GM21576 (cell line): ENCODE data around the gene KRT76.
"Not testable (repeated sequence)": the region's sequence is repeated elsewhere in the genome, so short reads cannot be mapped to it uniquely, and the experiment has no call there.

Experiments used
- ATAC-seq: cut with Tn5 transposase; IDR thresholded peaks from one replicate; pipeline ENCODE4 v1.9.1; 2021; ENCODE audit warnings: mild to moderate bottlenecking, moderate library complexity; ENCODE audit not compliant: unreplicated experiment

Gene KRT76

DNA sequence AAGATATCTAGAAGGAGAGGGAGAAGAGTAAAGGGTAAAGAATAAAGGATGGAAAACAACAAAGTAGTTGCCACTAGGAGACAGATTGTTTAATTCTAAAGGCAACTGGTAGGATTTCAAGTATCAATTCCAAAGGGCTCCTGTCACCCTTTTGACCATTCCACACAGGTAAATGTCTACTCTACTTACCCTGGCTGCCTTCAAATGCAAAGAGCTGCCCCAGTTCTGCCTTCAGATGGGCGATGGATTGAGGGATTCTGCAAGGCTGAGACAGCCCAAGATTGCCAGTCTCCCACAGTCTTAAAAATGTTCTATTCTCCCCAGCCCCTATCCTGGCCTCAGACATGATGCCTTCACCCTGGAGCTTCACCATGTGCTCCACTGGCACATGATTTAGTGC is 11.4 kb downstream of the KRT76 start:
- ATAC-seq, result no peak

DNA sequence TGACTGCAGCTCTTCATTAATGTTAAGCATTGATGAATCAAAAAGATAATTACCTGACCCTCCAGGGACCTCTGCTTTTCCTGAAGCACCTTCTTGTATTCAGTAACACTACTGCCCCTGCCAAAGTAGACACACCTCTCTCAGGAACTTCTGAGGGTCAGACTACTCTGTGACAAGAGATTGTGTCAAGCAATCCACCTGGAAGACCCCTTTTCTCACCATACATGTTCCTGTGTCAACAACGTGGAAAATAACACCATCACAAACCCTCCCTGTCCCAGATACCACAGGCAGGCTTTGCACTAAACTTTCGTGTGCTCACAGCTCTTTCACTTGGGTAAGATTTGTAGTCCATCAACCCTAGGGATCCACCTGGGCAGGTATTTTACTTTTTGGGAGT is 13.2 kb downstream of the KRT76 start:
- ATAC-seq, result no peak

DNA sequence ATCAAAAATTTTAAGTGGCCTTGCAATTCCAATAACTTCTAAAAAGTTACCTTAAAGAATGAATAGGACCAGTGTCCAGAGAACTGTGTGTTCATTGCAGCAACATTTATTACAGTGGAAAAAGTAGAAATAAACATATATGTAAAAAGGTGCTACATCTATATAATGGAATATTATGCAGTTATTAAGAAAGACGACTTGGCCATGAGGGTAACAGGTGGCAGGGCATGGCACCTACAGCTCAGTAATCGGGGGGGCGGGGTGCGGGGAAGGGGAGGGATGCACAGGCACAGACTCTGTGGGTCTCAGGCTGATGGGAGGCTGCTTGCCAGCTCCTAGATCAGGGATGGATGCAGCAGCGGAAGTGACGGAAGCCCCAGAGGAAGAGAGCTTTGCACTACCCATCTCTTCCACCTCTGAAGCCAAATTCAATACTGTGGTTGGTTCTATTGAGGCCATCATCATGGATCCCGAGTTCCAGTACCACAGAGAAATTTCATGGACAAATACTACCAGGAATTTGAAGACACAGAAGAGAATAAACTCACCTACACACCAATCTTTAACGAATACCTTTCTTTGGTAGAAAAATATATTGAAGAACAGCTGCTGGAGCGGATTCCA is 14.0 kb downstream of the KRT76 start:
- ATAC-seq, result no peak

- ATAC-seq, result no peak
Measured at GRCh38 chr12:52761802-52762201, 15.3 kb downstream of the KRT76 start.

GRCh38 chr12:52761218-52761617 is 15.9 kb downstream of the KRT76 start:
- not testable (repeated sequence) for ATAC-seq

GRCh38 chr12:52760623-52761022 is 16.5 kb downstream of the KRT76 start:
- no peak for ATAC-seq

GRCh38 chr12:52759695-52760094 is 17.4 kb downstream of the KRT76 start:
- no peak for ATAC-seq

GRCh38 chr12:52759218-52759617 is 17.9 kb downstream of the KRT76 start:
- no peak for ATAC-seq

- ATAC-seq, result no peak
Measured at GRCh38 chr12:52757449-52758176, 19.5 kb downstream of the KRT76 start.

DNA sequence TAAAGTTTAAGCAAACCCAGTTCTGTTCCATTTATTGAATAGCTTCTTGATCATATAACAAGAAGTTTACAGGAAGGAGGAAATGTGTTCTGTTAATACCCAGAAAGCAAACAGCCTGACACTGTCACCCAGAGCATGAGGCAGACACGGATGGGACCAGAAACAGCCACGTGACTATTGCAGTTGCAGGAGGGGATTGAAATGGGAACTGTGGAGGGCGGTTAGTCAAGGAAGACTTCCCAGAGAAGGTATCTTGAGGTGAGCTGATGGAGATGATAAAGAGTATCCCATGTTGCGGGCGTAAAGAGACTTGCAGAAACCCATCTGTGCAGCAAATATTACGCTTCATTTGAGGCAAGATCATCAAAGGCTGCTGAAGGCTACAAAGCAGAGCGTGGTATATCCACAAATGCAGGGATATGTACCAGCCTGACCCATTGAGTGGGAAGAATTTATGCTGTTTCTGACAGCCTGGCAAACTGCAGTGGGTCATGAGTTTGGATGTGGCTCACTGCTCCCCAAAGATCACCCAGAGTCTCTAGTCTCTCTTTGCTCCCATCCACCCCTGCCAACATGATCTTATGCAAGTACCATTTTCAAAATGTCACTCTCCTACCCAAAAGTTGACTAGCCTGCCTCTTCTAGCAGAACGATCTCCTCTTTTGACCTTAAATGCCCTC is 20.7 kb downstream of the KRT76 start:
- no peak for ATAC-seq

- no peak for ATAC-seq
Measured at GRCh38 chr12:52755533-52755932, 21.6 kb downstream of the KRT76 start.

DNA sequence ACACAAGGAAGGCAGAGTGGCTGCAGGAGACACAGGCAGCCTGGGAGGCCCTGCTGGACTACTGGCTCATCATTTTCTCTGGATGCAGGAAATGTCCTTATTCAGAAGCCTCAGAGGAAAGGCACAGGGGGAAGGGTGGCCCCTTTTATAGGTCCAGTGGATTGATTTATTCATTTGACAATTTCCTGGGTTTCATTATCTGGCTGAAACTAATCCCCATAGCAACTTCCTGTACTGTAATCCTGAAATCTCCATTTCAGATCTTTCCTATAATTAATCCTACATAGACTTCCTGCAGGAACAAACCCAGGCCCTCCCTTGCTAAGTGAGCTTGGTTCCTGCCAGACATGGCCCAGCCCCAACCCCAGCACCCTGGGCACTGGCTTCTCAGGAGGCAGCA is 23.0 kb downstream of the KRT76 start:
- no peak for ATAC-seq

GRCh38 chr12:52753283-52753682 is 23.9 kb downstream of the KRT76 start:
- ATAC-seq, result no peak

DNA sequence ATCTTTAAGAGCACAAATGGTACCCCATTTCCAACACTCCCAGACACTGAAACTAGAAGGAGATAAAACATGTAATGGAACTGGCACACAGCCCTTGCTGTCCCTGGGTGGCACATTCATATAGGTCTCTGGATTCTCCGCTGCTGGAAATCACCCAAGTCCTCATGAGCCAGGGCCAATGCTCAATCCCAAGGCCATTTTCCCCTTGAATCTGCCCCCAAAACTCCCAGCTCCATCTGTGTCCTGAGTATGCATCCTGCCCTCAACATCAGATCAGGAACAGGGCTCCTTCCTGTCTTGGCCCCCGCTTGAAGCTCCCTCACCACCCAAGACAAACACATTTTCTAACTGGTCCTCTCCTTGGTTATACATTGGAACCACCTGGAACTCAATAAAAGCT is 24.6 kb downstream of the KRT76 start:
- ATAC-seq, result no peak

- ATAC-seq, result no peak
Measured at GRCh38 chr12:52751795-52752194, 25.4 kb downstream of the KRT76 start.

DNA sequence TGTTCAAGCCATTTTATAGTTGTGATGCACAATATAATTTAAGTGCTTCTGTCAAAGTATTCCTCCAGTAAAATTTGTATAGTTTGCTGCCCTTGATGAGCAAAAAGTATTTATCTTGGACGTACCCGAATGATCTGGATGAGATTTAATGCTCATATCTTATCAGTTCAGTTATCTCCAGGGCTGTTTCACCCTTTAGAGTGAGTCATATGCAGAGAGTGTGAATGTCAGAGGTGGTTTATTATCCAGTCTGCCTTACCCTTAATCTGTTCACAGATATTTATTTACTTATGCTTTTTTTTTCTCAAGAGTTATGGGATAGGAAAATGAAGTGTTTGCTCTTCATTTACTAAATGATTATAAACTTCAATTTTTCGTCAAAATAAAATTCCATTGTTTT is 26.6 kb downstream of the KRT76 start:
- ATAC-seq, result not testable (repeated sequence)

DNA sequence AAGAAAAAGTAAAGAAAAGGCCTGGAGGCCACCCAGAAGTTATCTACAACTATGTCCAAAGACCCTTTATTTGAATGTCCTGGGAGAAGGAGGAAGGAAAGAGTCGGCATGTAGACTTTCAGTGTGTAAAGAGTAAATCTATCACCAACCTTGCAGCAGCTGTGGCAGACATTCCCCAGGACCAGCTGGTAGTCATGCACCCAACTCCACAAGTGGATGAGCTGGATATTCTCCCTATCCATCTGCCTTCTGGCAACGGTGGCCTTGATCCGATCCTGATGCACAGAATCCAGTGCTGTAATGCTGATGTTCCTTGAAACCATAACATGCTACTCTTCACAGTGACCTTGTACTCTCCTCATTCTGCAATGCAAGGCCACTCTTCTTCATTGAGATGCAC is 27.3 kb downstream of the KRT76 start:
- no peak for ATAC-seq

- ATAC-seq, result no peak
Measured at GRCh38 chr12:52748578-52748977, 28.6 kb downstream of the KRT76 start.

DNA sequence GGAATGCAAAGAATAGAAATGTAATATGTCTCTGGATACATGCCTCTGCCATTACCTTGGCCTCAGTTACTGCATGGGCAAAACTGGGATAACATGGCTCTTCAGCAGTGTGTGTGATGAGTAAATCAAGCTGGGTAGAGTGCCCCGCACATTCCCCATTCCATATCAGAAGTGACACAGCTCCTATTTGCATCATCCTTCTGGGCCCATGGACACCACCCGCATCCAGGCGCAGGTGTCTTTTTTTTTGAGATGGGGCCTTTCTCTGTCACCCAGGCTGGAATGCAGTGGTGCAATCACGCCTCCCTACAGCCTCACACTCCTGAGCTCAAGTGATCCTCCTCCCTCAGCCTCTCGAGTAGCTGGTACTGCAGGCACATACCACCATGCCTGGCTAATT is 31.6 kb downstream of the KRT76 start:
- ATAC-seq, result no peak

DNA sequence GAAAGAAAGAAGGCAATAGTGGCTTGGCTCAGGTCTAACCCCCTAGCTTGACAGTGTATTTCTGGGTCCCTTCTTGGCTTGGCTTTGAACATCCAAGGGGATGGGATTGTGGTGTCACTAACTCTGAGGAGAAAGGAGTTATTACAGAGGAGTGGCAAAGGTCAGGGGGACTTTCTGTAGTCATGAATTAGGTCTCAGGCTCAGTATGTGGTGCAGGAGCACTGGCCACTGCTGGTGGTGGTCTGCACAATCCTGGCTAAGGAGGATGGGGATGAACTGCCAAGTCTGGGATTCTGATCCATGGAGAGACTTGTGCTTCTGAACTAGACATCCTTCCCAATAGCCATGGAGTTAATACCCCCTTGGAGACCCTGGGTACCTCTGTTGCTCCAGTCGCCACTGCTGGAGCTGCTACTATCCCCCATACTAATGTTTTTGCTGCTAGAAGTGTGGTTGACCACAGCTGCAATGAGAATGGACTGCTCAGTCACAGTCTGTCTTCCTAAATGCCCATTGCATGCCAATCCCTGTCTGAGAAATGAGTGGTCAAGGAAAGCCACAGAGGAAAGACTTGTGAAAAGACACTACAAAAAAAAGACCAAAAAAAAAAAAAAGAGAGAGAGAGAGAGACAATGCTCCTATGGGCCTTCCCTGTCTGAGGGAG is 32.5 kb downstream of the KRT76 start:
- no peak for ATAC-seq

- ATAC-seq, result no peak
Measured at GRCh38 chr12:52742822-52743457, 34.2 kb downstream of the KRT76 start.
